H1 (cell line): Measurements from ENCODE around the gene NFE2L2. TPM values are rescaled to one million over a fixed set of nuclear protein-coding genes. Genes with fewer than 3 reads are reported as not detected.

Source experiments
- E2F6 ChIP-seq: IDR thresholded peaks from 2 replicates; pipeline ENCODE4 v1.6.1; 2012; ENCODE audit warnings: inconsistent platforms
- RXRA ChIP-seq: IDR thresholded peaks from 2 replicates; pipeline ENCODE4 v1.6.1; 2011; ENCODE audit warnings: low read depth, mild to moderate bottlenecking, low read length, moderate library complexity; ENCODE audit not compliant: insufficient read depth
- TBP ChIP-seq: IDR thresholded peaks from 2 replicates; pipeline ENCODE4 v1.6.1; 2011; ENCODE audit warnings: low read depth, low read length, improper control_type of control experiment
- TCF12 ChIP-seq: IDR thresholded peaks from 2 replicates; pipeline ENCODE4 v1.6.1; 2011; ENCODE audit warnings: low read depth, mild to moderate bottlenecking, low read length
- polyA plus RNA-seq, 7 experiments: library from polyadenylated mRNA; depleted of rRNA in 3 of 7; stranded (reverse) in 5 of 7; unstranded in 2 of 7; fragments of >200 nt in 5 of 7; fragments of 200-250 nt in 2 of 7; gene quantifications; 1 replicate in 5 of 7; 2 replicates in 1 of 7; 4 replicates in 1 of 7; pipeline versions ENCODE4 v1.2.1 to v1.2.3, GENCODE V29; 2011 to 2013; ENCODE audit warnings: missing spikeins in 2 of 7, mixed read lengths in 2 of 7
- total RNA-seq: library from RNA; stranded (reverse); fragmentation: NEBNext Ultra II Directional; extraction: Animal tissue kit (Norgen Biotek cat#: 25700); gene quantifications from 2 replicates; pipeline ENCODE4 v1.2.1, GENCODE V29; 2021

Gene NFE2L2
- total and polyA plus RNA-seq, 2 of the 8 experiments (the other 6 are each of a cell fraction or from before 2014, with no cell fraction given): 33.2 to 34.5 TPM

GRCh38 chr2:177241711-177242120 lies 22.8 kb downstream of the NFE2L2 start (continued):
- TF ChIP-seq TBP (no peak), E2F6 (no peak), TCF12 (no peak), RXRA (no peak)
- TF ChIP-seq, all 59 proteins: peak for 0
